A549 (cell line): Measurements from ENCODE around the gene SEC14L5.

Experiments used
- BHLHE40 ChIP-seq: IDR thresholded peaks from 2 replicates; pipeline ENCODE4 v1.6.1; 2012; ENCODE audit warnings: low read depth, low read length, inconsistent platforms
- CHD4 ChIP-seq: fragments of 200-600 bp; sonication (generic); IDR thresholded peaks from 2 replicates; pipeline ENCODE4 v1.6.1; 2016; ENCODE audit warnings: antibody characterized with exemption, mild to moderate bottlenecking, borderline replicate concordance
- CTCF ChIP-seq: fragments of >200 bp; sonication (Bioruptor Twin); formaldehyde crosslinking; IDR thresholded peaks from 3 replicates; pipeline ENCODE4 v1.5.1; 2016
- EHMT2 ChIP-seq: fragments of 200-600 bp; sonication (generic); IDR thresholded peaks from 2 replicates; pipeline ENCODE4 v1.6.1; 2016; ENCODE audit warnings: antibody characterized with exemption, low read depth, mild to moderate bottlenecking, moderate library complexity
- GATA3 ChIP-seq: IDR thresholded peaks from 2 replicates; pipeline ENCODE4 v1.6.1; 2012; ENCODE audit warnings: borderline replicate concordance
- MAFK ChIP-seq: fragments of 450-650 bp; IDR thresholded peaks from 2 replicates; pipeline ENCODE4 v1.6.1; 2014; ENCODE audit not compliant: partially characterized antibody
- MAX ChIP-seq: IDR thresholded peaks from 2 replicates; pipeline ENCODE4 v1.6.1; 2012
- MAZ ChIP-seq: fragments of 150-350 bp; IDR thresholded peaks from 2 replicates; pipeline ENCODE4 v1.6.1; 2014; ENCODE audit warnings: antibody characterized with exemption, low read depth, low read length, borderline replicate concordance
- NFE2L2 ChIP-seq: fragments of 150-350 bp; conservative IDR thresholded peaks from 2 replicates; pipeline ENCODE4 v1.6.1; 2014; ENCODE audit warnings: low read length
- POLR2A ChIP-seq: IDR thresholded peaks from 2 replicates; pipeline ENCODE4 v1.6.1; 2012; ENCODE audit warnings: mild to moderate bottlenecking, low read length
- RAD21 ChIP-seq, 2 experiments: fragments of >200 bp in 1 of 2; sonication (Bioruptor Twin) in 1 of 2; formaldehyde crosslinking in 1 of 2; IDR thresholded peaks in 1 of 2; conservative IDR thresholded peaks in 1 of 2; 2 replicates in 1 of 2; 3 replicates in 1 of 2; pipeline ENCODE4 v1.6.1; 2012 to 2018; ENCODE audit warnings: inconsistent platforms in 1 of 2
- RNF2 ChIP-seq: fragments of 200-600 bp; sonication (generic); IDR thresholded peaks from 2 replicates; pipeline ENCODE4 v1.6.1; 2016; ENCODE audit warnings: low read depth, mild to moderate bottlenecking, antibody characterized with exemption, moderate library complexity, borderline replicate concordance
- TF ChIP-seq, protein P1 (sequence below): fragments of 200-600 bp; sonication (generic); IDR thresholded peaks from 2 replicates; pipeline ENCODE4 v1.6.1; 2016; ENCODE audit warnings: antibody characterized with exemption, mild to moderate bottlenecking, moderate library complexity
- TF ChIP-seq, protein P2 (sequence below): fragments of 450-650 bp; IDR thresholded peaks from 2 replicates; pipeline ENCODE4 v1.6.1; 2014; ENCODE audit warnings: antibody characterized with exemption

GRCh38 chr16:4909825-4910224 is 48.3 kb upstream of the SEC14L5 start:
- TF ChIP-seq CTCF = no peak
- no peak for TF ChIP-seq POLR2A
- no peak for TF ChIP-seq NFE2L2
- TF ChIP-seq GATA3 = no peak
- no peak for TF ChIP-seq RAD21 (conservative IDR thresholded peaks at IDR 0.05 in 1 of 2, IDR thresholded peaks at IDR 0.05 in 1 of 2)
- no peak for TF ChIP-seq MAX
- TF ChIP-seq, protein P1, sequence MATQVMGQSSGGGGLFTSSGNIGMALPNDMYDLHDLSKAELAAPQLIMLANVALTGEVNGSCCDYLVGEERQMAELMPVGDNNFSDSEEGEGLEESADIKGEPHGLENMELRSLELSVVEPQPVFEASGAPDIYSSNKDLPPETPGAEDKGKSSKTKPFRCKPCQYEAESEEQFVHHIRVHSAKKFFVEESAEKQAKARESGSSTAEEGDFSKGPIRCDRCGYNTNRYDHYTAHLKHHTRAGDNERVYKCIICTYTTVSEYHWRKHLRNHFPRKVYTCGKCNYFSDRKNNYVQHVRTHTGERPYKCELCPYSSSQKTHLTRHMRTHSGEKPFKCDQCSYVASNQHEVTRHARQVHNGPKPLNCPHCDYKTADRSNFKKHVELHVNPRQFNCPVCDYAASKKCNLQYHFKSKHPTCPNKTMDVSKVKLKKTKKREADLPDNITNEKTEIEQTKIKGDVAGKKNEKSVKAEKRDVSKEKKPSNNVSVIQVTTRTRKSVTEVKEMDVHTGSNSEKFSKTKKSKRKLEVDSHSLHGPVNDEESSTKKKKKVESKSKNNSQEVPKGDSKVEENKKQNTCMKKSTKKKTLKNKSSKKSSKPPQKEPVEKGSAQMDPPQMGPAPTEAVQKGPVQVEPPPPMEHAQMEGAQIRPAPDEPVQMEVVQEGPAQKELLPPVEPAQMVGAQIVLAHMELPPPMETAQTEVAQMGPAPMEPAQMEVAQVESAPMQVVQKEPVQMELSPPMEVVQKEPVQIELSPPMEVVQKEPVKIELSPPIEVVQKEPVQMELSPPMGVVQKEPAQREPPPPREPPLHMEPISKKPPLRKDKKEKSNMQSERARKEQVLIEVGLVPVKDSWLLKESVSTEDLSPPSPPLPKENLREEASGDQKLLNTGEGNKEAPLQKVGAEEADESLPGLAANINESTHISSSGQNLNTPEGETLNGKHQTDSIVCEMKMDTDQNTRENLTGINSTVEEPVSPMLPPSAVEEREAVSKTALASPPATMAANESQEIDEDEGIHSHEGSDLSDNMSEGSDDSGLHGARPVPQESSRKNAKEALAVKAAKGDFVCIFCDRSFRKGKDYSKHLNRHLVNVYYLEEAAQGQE = no peak
- TF ChIP-seq BHLHE40 = no peak
- TF ChIP-seq, protein P2, sequence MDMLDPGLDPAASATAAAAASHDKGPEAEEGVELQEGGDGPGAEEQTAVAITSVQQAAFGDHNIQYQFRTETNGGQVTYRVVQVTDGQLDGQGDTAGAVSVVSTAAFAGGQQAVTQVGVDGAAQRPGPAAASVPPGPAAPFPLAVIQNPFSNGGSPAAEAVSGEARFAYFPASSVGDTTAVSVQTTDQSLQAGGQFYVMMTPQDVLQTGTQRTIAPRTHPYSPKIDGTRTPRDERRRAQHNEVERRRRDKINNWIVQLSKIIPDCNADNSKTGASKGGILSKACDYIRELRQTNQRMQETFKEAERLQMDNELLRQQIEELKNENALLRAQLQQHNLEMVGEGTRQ = no peak
- TF ChIP-seq RNF2 = no peak
- no peak for TF ChIP-seq MAZ
- no peak for TF ChIP-seq EHMT2
- TF ChIP-seq CHD4 = no peak
- no peak for TF ChIP-seq MAFK
